GM19193 (cell line): ENCODE data around the gene CKMT2.

ENCODE experiments used
- POLR2A ChIP-seq: IDR thresholded peaks from 4 replicates; pipeline ENCODE4 v1.6.1; 2011; ENCODE audit not compliant: insufficient read depth, insufficient read length; ENCODE audit errors: extremely low read depth

CKMT2 gene

DNA sequence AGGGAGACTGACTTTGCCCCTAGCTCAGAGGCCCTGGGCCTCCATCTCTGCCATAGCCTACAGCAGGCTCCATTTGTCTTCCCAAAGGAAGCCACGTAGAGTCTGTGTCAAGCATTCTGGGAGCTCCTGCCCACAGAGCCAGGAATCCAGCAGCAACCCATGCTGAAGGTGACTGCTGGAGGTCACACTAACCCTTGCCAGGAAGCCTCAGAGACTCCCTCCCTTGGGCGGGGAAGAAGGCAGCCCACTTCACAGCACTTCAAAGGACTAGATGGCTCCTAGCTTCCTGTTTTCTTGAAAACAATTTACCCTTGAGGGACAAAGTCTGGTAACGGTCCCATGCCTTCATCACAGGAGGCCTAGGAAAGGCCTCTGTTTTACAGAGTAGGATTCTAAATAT, 1.7 kb downstream of the CKMT2 start:
- TF ChIP-seq POLR2A, result no peak

GRCh38 chr5:81235287-81236072, 2.4 kb downstream of the CKMT2 start:
- TF ChIP-seq POLR2A, result no peak

GRCh38 chr5:81238460-81238859, 5.3 kb downstream of the CKMT2 start:
- TF ChIP-seq POLR2A, result no peak

DNA sequence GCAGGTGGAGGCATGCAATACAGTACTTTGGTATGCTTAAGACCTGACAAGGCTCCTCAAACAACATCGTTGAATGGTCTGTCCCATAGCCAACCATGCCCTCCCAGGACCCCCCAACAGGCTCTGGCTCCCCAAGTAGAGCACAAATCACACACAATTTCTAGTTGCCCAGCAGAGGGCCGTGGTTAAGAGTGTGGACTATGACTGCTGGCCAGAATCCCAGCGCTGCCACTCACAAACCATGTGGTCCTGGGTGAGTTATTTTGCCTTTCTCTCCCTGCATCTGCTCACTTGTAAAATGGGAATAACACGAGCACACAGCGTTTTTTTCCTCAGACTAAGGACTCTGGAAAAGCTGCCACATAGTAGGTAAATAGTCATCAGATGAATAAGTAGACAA, 6.5 kb downstream of the CKMT2 start:
- no peak for TF ChIP-seq POLR2A

DNA sequence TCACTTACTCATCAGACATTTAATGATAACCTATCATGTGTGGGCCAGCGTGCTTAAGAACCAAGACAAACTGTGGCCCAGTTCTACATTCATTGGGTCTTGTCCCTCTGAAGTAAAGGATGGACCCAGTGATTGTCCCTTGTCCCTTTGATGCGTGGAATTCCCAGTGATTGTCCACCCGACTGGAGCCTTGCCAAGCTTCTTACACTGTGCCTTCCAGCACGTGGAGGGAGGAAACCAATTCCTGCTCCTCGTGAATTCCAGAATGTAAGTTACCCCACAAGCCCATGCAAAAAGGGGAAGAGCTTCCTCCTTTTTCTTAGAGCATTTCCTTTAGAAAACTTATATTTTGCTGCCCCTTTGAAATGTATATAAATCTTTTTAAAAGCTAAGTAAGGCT, 7.9 kb downstream of the CKMT2 start:
- no peak for TF ChIP-seq POLR2A

DNA sequence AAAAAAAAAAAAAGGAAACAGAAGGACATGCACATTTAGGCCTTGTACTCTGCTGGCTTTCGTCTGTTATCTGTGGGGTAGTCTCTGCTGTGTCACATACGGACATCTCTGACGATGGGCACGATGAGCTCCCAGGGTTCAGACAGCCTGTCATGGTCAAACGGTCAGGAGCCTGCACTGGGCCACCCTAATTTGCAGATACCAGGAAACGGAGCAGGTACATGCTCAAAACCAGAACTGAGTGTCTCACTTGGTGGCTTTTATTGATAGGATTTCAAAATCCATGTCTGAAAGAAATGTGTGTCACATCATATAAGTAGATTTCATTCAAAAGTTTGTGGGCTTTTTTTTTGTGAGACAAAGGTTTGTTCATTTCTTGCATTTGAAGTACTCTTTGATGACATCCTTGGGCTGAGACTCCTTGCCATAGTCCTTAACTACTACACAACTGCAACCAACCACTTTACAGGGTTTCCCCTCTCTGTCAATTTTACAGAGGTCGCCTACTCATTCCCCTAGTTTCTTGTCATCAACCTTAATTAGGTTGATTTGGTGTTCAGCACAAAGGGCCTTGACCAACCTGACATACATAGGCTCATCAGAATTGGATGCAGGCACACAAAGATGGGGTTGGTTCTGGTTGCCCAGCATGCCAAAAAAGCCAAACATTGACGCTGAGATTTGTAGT, 9.0 kb downstream of the CKMT2 start:
- TF ChIP-seq POLR2A, result no peak

- no peak for TF ChIP-seq POLR2A
Observed at GRCh38 chr5:81242906-81243436, 9.8 kb downstream of the CKMT2 start.

DNA sequence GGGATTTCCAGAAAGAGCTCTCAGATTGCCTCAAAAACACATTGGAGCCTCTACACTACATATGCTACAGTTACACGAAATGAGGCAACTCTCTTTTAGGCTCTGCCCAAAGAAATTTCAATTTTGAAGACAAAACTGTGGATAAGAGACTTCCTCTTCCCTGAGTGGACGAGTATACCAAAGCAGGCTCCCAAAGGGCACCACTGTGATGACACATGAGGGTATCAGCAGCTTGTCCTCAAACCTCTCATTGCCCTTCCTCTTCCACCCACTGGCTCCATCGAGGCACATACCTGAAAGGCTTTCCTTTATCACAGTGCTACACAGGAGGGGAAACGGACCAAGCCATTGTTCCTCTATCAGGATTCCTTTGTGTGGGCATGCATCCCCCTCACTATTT, 11.3 kb downstream of the CKMT2 start:
- no peak for TF ChIP-seq POLR2A

DNA sequence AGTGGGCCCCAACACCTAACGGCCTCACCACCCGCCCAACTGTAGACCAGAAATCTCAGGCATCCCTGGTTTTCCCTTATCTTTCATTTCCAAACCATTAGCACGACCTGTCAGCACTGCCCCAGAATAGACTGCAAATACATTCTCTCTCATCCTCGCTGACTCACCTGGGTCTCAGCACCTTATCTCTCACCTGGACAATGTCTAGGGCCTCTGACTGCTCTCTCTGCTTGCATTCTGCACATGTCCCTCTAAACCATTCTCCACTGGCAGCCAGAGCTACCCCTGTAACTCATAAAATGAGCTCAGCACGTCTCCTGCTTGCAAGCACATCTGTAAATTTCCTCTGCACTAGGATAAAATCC, 12.7 kb downstream of the CKMT2 start:
- TF ChIP-seq POLR2A, result no peak

- no peak for TF ChIP-seq POLR2A
Observed at GRCh38 chr5:81246697-81247096, 13.6 kb downstream of the CKMT2 start.

GRCh38 chr5:81247441-81247972, 14.4 kb downstream of the CKMT2 start:
- no peak for TF ChIP-seq POLR2A

DNA sequence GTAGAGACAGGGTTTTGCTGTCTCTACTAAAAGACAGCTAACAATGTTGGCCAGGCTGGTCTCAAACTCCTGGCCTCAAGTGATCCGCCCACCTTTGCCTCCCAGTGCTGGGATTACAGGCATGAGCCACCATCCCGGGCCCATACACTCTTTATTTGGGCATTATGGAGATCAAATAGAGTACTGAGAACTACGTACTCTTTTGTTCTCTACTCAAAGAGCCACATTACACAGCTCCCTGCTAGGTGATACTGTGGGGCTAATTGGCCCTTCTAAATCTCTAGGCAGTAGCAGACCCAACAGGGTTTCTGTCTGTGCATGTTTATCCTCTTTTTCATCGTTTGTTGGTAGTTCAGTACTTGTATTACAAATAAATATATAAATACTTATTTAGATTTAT, 16.1 kb downstream of the CKMT2 start:
- no peak for TF ChIP-seq POLR2A

- no peak for TF ChIP-seq POLR2A
Observed at GRCh38 chr5:81250004-81250403, 16.9 kb downstream of the CKMT2 start.

DNA sequence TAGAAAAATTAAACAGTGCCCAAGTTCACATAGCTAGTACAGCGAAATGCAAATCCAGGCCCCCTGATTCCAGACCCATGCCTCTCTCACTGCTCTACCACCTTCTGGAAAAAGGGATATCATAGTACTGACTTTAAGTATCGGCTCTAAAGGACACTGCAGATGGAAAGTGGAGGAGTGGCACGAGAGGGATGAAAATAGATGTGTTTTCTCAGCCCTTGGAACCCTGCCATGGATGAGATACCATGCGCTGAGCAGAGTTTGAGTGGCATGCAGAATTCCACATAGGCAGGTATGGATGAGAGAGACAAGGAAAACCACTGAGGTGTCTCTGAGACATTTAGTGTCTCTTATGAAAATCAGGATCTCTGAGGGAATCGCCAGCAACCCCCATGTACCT, 18.8 kb downstream of the CKMT2 start:
- no peak for TF ChIP-seq POLR2A

DNA sequence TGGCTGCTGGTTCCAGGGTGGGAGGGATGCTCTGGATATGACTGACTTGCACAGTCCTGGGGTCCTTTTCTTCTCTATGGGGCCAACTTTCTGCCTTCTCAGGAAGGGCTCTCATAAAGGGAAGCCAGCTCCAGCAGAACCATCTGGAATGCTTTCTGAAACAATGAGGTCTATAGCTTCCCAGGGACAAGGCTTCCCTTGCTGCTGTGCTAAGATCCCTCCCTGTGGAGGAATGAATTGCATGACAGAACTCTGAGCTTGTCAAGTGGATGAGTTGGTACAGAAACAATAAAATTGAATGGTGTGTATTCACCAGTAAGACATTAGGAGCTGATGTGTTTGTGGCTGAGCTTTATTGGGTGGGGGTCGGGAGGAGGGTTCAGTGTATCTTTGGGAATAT, 19.8 kb downstream of the CKMT2 start:
- TF ChIP-seq POLR2A, result no peak

DNA sequence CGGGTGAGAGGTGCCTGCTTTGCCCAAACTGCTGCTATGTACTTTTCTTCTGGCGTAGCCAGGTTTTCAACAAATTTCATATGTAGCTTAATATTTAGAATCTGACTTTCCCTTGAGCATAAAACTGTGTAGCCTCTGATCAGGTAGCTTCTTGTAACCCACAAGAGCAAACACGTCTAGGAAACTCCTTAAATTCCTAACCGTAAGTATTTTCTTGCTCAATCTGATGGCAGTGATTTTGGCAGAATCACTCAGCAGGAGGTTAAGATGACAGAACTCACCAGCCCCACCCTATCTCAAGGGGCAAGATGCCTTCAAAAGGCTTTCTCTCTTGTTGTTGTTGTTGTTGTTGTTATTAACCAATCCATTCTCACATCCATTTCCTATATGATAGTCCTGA, 20.8 kb downstream of the CKMT2 start:
- no peak for TF ChIP-seq POLR2A
